Ramos (cell line): ENCODE results near the gene PLXNA4.

ENCODE experiments used
- in situ Hi-C: fragments of 300-500 bp; cut with MboI; formaldehyde crosslinking; loops from one replicate; pipeline ENCODE4 v1.14.3; 2022; ENCODE audit warnings: low sequenced_read_pairs; ENCODE audit not compliant: unreplicated experiment

The PLXNA4 gene

DNA sequence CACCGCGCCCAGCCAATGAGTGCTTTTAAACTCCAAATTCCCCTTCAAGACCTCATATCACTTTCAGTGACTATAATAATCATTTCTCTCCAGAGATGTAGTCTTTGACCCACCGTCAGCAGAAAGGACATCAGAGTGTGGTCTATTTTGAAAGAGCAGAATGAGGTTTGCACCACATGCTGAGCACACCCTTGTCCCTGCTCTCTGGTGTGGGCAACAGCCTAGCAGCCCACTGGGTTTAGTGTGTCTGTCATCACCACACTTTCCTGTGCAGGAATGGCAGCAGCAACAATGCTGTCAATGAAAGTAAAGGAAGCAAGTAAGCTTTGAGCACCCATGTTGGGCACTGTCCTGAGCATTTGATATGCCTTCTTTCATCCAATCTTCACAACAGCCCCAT is 122.4 kb downstream of the PLXNA4 start:
- in situ Hi-C loops: no loop called here

GRCh38 chr7:132451161-132451560 is 125.1 kb downstream of the PLXNA4 start:
- in situ Hi-C loops: no loop called here

- in situ Hi-C loops: no loop called here
Measured at GRCh38 chr7:132450696-132451095, 125.6 kb downstream of the PLXNA4 start.

DNA sequence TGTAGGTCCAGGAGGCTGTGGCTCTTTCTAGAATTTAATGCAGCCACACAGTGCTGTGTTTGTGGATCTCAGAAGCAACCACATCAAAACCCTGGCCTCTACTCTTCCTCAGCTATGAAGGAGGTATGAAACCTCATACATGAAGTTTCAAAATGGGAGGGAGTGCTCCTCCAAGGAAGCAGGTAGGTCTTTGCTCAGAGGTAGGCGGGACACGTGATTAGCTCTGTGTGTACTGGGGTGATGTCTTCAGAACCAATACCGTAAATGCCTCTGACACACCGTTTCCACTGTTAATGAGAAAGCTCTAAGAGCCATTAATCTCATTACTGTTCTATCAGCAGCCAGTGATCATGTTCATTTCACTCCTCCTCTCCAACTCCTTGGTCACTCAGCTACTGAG is 126.1 kb downstream of the PLXNA4 start:
- in situ Hi-C loops: no loop called here

DNA sequence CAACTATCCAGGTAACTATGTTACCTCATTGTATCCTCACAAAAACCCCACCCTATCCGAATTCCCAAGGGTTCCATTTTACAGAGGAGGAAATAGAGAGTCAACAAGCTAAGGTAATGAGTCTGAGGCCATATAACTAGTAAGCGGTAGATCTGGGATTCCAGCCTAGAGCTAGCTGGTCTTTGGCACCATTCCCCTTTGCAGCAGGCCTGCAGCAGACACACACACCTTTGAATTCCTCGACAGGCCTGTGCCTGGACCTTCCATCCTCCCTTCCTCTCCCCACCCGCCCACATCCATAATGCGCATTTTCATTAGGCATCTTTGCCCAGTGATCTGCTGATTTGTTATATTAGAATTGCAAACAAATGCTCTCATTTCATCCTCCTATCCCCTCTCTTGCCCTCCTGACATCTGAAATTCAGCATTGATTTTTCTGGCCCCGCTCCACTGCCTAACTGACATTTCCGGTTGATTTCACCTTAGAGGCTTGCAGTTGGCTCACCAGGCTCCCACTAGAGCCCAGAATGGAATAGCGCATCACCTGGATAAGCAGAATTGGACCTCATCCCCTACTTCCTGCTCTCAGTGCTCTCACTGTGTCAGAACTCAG is 129.5 kb downstream of the PLXNA4 start:
- in situ Hi-C loops: no loop called here

DNA sequence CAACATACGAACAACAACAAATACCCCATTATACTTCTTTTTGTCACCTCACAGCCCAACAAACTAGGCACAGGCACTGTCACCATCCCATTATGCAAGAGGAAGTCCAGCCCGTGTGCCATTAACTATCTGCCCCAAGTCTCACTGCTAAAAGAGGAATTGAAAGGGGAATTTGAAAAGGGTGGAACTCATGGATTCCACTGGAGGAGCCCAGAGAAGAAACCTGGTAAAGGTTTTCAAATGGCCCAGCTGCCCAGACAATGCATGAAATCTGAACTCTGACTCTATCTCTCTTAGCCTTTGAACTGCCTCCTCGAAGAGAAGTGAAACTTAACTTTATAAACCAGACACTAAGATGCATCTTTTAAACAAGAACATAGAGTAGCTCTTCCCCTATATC is 130.0 kb downstream of the PLXNA4 start:
- in situ Hi-C loops: no loop called here

DNA sequence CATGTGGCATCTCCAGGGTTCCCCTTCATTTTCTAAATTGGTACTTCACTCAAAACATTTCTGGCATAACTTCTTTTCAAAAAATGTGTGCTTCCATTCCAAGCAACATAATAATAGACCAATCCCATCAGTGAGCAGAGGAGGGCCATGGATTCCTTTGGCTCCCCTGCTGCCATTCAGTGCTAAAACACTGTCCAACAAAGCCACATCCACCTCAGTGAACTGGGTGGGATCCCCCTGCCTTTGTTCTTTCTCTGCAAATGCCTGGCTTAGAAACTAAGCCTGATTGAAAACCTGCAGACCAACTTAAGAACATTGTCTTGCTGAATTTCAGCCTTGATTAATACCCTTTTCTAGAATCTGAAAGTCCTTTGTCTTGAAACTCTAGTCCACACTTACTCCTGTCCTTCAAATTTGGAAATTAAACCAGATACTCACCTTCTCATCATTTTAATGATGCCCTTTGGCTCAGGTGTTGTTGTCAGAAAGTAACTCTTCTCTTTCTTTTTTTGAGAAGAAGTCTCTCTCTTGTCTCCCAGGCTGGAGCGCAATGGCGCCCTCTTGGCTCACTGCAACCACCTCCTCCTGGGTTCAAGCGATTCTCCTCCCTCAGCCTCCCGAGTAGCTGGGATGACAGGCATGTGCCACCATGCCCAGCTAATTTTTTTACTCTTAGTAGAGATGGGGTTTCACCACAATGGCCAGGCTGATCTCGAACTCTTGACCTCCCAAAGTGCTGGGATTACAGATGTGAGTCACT is 132.3 kb downstream of the PLXNA4 start:
- in situ Hi-C loops: no loop called here

DNA sequence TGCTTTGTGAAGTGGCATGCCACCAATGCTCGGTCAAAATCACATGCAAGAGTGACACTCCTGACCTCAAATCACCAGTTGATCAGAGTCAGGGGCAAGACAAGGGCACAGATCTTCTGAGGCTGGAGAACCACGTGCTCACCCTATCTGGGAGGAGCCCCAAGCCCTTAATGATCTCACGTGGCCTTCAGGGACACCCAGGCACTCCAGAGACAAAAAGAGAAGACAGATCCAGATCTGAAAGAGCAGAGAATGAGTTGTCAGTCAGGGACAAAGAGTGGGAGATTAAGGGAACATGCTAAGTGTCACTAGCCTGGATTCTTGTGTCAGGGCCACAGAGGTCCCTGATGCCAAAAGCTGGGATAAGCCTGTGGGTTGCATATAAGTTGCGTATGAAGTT is 134.3 kb downstream of the PLXNA4 start:
- in situ Hi-C loops: no loop called here

GRCh38 chr7:132440151-132440550 is 136.1 kb downstream of the PLXNA4 start:
- in situ Hi-C loops: no loop called here

GRCh38 chr7:132438926-132439325 is 137.3 kb downstream of the PLXNA4 start:
- in situ Hi-C loops: no loop called here

DNA sequence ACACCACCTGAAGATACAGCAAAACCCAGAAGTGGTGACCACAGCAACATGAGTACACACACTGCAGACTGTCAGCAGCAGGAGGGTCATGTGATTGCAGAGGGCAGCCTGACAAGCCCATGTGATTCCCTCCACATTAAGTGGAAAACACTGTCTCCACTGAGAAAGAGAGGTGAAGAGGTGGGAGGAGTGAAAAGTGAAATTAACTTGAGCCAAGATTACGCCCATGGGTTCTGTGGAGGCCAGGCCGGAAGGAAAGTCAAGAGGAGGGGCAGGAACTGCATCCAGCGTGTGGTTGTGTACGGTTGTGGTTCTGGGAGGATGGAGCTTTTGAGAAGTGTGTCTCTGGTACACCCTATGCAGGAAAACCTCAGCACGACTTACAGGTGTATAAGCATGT is 138.5 kb downstream of the PLXNA4 start:
- in situ Hi-C loops: no loop called here

DNA sequence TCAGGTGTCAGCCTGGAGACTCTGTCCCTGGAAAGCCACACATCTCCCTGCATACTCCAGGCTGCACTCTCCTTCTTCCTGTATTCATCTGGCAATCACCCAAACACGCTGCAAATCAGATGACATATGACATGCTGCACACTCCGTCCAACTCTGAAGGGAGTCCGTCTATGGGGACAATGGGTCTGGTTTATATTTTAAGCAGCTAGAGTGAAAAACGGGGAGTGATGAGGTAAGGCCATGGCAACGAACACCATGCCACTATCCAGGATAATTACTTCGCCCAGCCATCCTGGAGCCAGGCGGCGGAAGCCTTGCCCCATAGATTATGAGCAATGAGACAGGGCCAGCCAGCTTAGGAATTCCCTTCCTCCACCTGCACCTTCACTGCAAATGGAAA is 140.1 kb downstream of the PLXNA4 start:
- in situ Hi-C loops: no loop called here

DNA sequence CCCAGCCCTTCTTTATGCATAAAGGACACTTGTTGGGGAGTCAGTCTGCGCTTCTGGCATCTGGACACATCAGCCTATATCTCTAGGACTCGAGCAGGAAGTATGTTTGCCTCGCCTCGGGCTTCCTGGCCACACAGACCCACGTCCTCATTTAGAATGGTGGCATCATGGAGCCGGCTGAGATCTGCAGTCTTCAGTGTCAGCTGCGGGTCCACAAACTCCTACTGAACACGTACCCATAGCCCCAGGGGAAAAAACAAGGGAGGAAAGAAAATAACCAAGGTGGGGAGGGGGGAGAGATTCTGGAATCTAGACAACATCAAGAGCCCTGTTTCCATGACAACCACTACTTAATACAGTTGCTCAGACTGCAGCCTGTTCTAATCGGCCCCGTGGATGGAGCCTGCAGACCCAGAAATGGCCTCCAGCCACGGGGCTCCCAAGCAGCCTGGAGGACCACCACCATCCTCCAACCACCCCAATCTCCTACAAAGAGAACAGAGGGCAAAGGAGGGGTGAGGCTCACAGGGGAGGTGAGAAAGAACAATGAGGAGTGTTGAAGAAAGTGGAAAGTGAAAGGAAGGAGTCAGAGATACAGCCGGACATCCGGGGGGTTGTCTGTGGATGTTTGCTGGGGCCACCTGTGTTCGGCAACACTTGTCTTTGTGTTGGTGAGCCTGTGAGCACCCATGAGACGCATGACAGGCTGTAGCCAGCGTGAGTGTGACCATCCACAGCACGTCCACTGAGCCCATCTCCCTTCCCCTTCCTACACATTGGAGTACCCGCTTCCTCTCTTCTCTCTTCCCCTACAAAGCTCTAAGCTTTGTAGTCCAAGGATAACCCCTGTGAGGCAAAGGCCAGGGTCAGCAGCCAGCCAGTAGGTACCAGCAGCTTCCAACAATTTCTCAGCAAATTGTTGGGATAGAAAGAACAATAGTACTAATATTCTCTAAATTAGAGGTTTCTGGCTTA is 141.0 kb downstream of the PLXNA4 start:
- in situ Hi-C loops: no loop called here

DNA sequence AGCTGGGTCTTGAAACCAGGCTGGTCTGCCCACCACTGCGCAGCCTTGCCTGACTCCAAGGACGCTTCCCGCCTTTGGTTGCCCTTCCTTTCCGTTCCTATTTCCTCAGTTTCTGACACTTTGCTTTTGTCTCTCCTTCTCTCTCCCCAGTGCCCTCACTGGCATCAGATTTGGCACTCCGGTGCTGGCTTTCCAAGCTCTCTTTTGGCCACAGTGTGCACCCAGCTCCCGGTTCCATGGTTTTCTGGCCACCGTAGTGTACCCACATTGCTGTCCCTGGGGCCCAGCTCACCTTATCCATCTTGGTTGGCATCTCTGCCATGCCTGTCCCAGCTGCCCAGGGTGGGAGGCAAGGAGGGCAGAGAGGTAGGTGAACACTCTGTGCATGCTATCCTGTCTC is 142.2 kb downstream of the PLXNA4 start:
- in situ Hi-C loops: no loop called here

- in situ Hi-C loops: no loop called here
Measured at GRCh38 chr7:132433301-132433700, 143.0 kb downstream of the PLXNA4 start.

DNA sequence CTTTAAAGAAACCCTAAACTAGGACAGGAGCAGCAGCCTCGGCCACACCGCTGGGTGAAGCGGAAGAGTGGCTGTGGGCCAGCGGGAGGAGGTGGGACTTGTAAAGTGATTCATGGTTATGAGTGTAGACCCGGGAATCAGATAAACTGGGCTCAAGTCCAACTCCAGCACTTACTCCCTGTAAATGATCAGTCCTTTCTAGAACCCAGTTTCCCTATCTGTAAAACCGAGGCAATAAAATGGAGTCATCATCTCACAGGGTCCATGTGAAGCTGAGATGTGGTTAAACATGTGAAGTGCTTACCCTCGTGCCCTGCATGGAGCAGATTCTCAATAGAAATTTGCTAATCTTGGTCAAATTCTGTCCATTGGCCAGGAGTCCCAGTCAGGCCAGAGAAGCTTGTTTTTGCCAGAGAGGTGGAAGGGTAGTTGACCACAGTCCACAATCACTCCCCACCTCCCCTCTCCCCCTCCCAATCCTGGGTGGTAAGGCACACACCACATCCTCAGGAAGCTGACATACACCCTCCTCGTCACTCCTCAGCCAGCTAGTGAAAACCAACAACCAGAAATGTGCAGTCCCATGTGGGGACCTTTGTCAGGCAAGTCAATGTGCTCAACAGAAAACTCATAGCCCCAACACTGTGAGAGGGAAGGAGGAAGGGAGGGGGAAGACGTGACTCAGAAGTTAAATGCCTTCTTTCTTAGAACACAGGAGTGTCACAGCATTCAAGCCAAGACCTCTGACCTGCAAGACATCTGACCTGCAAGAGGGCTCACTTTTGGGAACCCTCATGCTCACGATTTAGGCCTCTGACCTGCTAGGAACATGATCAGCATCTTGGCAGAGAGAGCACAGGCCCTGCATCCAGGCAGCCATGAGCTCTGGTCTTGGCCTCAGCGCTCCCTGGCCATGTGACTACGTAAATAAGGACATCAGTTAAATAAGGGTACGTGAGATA is 145.1 kb downstream of the PLXNA4 start:
- in situ Hi-C loops: no loop called here

DNA sequence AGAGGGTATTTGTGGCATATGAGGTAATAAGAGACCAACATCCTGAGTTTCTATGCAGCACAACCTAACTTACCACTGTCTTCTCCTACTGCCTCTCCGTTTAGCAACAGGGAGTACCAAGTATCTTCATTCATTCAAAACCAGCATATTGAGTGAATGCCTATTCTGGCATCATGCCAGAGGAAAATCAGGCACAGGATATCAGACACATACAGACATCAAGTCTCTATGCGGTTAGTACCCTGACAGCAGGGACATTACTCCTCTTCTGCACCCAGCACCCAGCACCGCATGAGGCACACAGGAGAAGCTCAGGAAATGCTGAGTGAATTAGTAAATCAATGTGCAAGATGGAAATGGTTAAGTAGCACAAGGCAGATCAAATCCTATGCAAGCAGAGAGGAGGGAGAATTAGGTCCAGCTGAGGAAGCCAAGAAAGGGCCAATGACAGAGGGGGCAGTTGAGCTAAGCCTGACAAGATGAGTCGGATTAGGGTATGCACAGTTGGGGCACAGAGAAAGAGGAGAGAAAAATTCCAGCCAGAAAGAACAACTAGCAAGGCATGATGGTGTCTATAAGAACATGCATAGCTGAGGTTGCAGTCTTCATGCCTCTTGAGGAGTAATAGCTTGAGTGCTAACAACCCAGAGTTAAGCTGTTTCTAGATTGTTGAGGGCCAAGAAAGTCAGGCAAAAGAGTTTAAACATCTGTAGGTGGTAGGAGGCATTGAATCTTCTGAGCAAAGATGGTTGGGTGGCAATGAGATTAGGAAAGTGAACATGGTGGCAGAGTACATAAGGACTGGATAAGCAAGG is 146.0 kb downstream of the PLXNA4 start:
- in situ Hi-C loops: no loop called here

- in situ Hi-C loops: no loop called here
Measured at GRCh38 chr7:132429181-132429580, 147.1 kb downstream of the PLXNA4 start.
